SU-DHL-6 (cell line): ENCODE results near the gene MGAT5.

ENCODE experiments used
- H2AFZ ChIP-seq: fragments of 200-600 bp; sonication (generic); 2 replicates; pipeline ENCODE4 v1.6.1; 2014; ENCODE audit warnings: low read depth, mild to moderate bottlenecking, moderate library complexity, mixed read lengths, antibody characterized with exemption, low read length; ENCODE audit not compliant: severe bottlenecking
- H3F3A ChIP-seq: fragments of 200-600 bp; shearing (Covaris generic); 2 replicates; pipeline ENCODE4 v1.6.0; 2016; ENCODE audit warnings: antibody characterized with exemption, mild to moderate bottlenecking; ENCODE audit not compliant: insufficient read depth
- H3K27ac ChIP-seq: fragments of 200-600 bp; sonication (generic); 2 replicates; pipeline ENCODE4 v1.5.1; 2016; ENCODE audit warnings: low read depth, mild to moderate bottlenecking, low read length, moderate library complexity, mixed read lengths
- H3K27me3 ChIP-seq: fragments of 200-600 bp; sonication (generic), shearing (Covaris generic); 2 replicates; pipeline ENCODE4 v1.6.0; 2014; ENCODE audit warnings: mild to moderate bottlenecking, low read length
- H3K36me3 ChIP-seq: fragments of 200-600 bp; sonication (generic); 2 replicates; pipeline ENCODE4 v1.6.1; 2014; ENCODE audit warnings: mild to moderate bottlenecking, low read length, mixed read lengths
- H3K4me2 ChIP-seq: fragments of 300-600, 200-600 bp; shearing (Covaris generic), sonication (generic); 2 replicates; pipeline ENCODE4 v1.6.0; 2014; ENCODE audit warnings: low read length, low read depth, mild to moderate bottlenecking; ENCODE audit not compliant: poor library complexity, severe bottlenecking
- H3K4me3 ChIP-seq: fragments of 200-600 bp; sonication (generic); 2 replicates; pipeline ENCODE4 v1.5.1; 2014; ENCODE audit warnings: antibody characterized with exemption, low read length, mild to moderate bottlenecking, mixed read lengths; ENCODE audit not compliant: insufficient read depth, poor library complexity, severe bottlenecking
- H3K79me2 ChIP-seq: fragments of 200-600 bp; sonication (generic); 2 replicates; pipeline ENCODE4 v1.6.1; 2014; ENCODE audit warnings: mild to moderate bottlenecking, low read length, moderate library complexity; ENCODE audit not compliant: insufficient read depth
- H3K9ac ChIP-seq: fragments of 200-600 bp; sonication (generic); 2 replicates; pipeline ENCODE4 v1.7.0; 2014; ENCODE audit warnings: mild to moderate bottlenecking, low read length
- H3K9me2 ChIP-seq: fragments of 200-600 bp; sonication (generic); replicated peaks from 2 replicates; pipeline ENCODE4 v1.6.1; 2014; ENCODE audit warnings: low read length; ENCODE audit not compliant: insufficient read depth
- H3K9me3 ChIP-seq: fragments of 200-600 bp; sonication (generic); 2 replicates; pipeline ENCODE4 v1.6.1; 2014; ENCODE audit warnings: low read length, mixed read lengths; ENCODE audit not compliant: insufficient read depth
- H4K20me1 ChIP-seq: fragments of 200-600 bp; sonication (generic); 2 replicates; pipeline ENCODE4 v1.6.1; 2014; ENCODE audit warnings: low read depth, mild to moderate bottlenecking, antibody characterized with exemption, low read length, moderate library complexity, mixed read lengths
- CTCF ChIP-seq: fragments of 200-600 bp; sonication (generic); IDR thresholded peaks from one replicate; pipeline ENCODE4 v1.5.1; 2017; ENCODE audit warnings: antibody characterized with exemption, mild to moderate bottlenecking, low read length, moderate library complexity; ENCODE audit not compliant: insufficient read depth, poor library complexity, severe bottlenecking
- EZH2phosphoT487 ChIP-seq: fragments of 200-600 bp; sonication (generic), shearing (Covaris generic); conservative IDR thresholded peaks from 2 replicates; pipeline ENCODE4 v1.6.1; 2018; ENCODE audit warnings: mild to moderate bottlenecking, antibody characterized with exemption, low read length, moderate library complexity, mixed read lengths

Gene MGAT5

GRCh38 chr2:134479696-134480330 is 225.9 kb downstream of the MGAT5 start:
- H3K79me2 ChIP-seq = no peaks in the 10 kb centered on the region
- no peak for TF ChIP-seq EZH2phosphoT487
- TF ChIP-seq CTCF = no peak

DNA sequence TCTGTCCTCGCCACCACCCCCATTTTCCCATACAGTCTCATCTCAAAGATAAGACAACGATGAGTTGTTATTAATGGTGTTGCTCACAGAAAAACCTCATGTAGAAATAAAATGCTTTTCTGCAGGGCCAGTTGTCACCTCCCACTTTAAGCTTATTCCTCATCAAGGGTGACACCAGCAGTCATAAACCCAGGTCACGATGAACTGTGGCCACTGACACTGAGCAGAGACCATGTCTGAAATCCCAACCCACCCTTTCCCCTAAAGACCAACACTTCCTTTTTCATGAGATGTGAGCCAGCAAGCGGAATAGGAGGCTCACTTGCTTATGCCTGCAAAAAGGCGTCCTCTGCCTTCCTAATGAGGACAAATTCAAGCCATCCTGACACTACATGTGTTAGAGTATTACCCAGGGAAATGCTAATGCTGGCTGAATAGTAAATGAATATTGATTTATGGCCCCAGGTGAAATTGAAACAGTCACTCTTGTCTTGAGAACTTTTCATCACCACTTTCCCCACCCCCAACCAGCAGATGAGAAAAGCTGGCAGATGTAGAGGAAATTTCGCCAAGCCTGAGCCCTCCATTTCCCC is 228.4 kb downstream of the MGAT5 start:
- H2AFZ ChIP-seq = no peak overlapping the region
- no peak overlapping the region for H3K9ac ChIP-seq
- no peaks in the 10 kb centered on the region for H3K27me3 ChIP-seq
- H3K27ac ChIP-seq = no peak overlapping the region
- no peaks in the 10 kb centered on the region for H3F3A ChIP-seq
- H3K9me3 ChIP-seq = no peaks in the 10 kb centered on the region
- no peaks in the 10 kb centered on the region for H3K9me2 ChIP-seq
- no peaks in the 10 kb centered on the region for H3K79me2 ChIP-seq
- no peak overlapping the region for H3K4me3 ChIP-seq
- no peaks in the 10 kb centered on the region for H3K36me3 ChIP-seq
- no peak for TF ChIP-seq EZH2phosphoT487
- no peak for TF ChIP-seq CTCF
- H3K4me2 ChIP-seq = no peak overlapping the region
- H4K20me1 ChIP-seq = no peaks in the 10 kb centered on the region

More at GRCh38 chr2:134479696-134480330, 225.9 kb downstream of the MGAT5 start:
- no peaks in the 10 kb centered on the region for H4K20me1 ChIP-seq
- H3F3A ChIP-seq = no peaks in the 10 kb centered on the region
- no peak overlapping the region for H3K4me3 ChIP-seq
- no peak overlapping the region for H3K27ac ChIP-seq
- H3K4me2 ChIP-seq = no peak overlapping the region
- no peak overlapping the region for H3K9ac ChIP-seq
- no peaks in the 10 kb centered on the region for H3K36me3 ChIP-seq
- no peaks in the 10 kb centered on the region for H3K9me2 ChIP-seq
- no peaks in the 10 kb centered on the region for H3K9me3 ChIP-seq
- no peak overlapping the region for H2AFZ ChIP-seq
- H3K27me3 ChIP-seq = no peaks in the 10 kb centered on the region

- H3K9me3 ChIP-seq = no peaks in the 10 kb centered on the region
- no peak overlapping the region for H3K4me2 ChIP-seq
- H3F3A ChIP-seq = no peaks in the 10 kb centered on the region
- H3K9me2 ChIP-seq = no peaks in the 10 kb centered on the region
- TF ChIP-seq CTCF (no peak), EZH2phosphoT487 (no peak)
- H3K79me2 ChIP-seq = no peaks in the 10 kb centered on the region
- H3K4me3 ChIP-seq = no peak overlapping the region
- no peaks in the 10 kb centered on the region for H4K20me1 ChIP-seq
- no peak overlapping the region for H3K27ac ChIP-seq
- H3K36me3 ChIP-seq = no peaks in the 10 kb centered on the region
- no peaks in the 10 kb centered on the region for H3K27me3 ChIP-seq
- H2AFZ ChIP-seq = no peak overlapping the region
- no peak overlapping the region for H3K9ac ChIP-seq
Measured at GRCh38 chr2:134482766-134483340, 229.0 kb downstream of the MGAT5 start.
